ENCODE data around the gene TMEM238.

Gene TMEM238

DNA sequence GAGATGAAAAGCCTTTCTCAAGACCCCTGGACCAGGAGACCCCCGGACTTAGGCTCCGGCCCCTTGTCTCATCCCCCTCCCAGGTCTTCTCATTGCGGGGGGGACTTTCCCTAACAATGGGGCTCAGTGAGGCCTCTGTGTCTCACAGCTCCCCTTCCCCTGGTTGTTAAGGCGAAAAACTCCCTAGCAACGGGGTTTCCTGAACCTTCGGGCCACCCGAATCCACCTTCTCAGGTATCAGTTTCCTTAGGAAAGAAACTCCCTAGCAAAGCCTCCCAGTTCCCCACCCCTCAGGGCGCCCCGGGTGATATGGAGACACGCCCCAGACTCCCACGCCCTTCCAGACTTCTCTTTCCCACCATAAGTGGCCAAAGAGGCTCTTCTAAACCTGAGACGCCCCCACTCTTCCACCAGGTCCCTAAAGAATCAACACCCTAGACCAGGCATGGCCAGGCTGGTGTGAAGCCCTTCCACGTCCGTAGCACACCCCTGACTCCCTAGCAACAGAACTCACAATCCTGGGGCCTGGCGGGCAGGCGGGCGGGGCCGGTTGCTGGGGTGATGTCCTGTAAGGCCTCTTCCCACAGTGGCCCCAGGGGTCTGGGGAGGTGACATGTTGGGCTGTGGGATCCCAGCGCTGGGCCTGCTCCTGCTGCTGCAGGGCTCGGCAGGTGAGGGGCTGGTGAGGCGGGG is 7.7 kb downstream of the TMEM238 start, which contains the start of gene TMEM190:
TSS of gene TMEM190 (plus strand) at position 586 of the 693 bp plus-strand sequence. CDS start at position 614, 28 bp downstream.
- DNase-seq, result no peak

DNA sequence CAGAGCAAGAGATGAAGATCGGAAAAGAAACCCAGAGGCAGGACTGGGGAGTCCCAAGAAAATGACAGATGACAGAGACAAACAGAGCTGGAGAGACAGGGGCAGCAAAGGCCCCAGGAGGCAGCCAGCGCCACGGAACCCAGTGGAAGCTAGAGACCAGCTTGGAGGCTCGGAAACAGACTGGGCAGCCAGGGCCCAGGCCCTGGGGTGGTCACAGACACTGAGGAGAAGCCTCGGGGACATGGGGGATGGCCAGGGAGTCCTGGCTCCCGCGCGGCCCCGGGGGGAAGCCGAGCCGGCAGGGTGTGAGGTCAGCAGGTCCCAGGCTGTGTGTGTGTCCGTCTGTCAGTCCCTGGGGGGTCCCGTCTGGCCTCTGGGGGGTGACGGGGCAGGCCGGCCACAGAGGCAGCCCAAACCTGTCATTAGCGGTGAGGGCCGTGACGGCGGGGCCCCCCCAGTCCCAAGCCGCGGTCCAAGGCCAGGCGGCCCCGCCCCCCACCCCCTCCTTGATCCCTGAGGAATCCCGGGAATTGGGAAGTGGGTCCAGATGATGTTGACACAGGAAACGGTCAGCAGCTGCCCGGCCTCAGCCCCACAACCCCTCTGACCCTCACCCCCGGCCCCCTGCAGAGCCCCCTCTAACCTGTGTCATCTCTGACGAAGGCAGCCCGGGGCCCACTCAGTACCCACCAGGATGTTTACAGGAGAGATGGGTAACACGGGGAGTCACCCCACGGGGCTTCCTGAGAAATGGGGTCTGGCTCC is 9.9 kb downstream of the TMEM238 start:
- no peak for DNase-seq

- no peak for DNase-seq
These were observed 10.6 kb downstream of the TMEM238 start for GRCh38 chr19:55373306-55373992.

DNA sequence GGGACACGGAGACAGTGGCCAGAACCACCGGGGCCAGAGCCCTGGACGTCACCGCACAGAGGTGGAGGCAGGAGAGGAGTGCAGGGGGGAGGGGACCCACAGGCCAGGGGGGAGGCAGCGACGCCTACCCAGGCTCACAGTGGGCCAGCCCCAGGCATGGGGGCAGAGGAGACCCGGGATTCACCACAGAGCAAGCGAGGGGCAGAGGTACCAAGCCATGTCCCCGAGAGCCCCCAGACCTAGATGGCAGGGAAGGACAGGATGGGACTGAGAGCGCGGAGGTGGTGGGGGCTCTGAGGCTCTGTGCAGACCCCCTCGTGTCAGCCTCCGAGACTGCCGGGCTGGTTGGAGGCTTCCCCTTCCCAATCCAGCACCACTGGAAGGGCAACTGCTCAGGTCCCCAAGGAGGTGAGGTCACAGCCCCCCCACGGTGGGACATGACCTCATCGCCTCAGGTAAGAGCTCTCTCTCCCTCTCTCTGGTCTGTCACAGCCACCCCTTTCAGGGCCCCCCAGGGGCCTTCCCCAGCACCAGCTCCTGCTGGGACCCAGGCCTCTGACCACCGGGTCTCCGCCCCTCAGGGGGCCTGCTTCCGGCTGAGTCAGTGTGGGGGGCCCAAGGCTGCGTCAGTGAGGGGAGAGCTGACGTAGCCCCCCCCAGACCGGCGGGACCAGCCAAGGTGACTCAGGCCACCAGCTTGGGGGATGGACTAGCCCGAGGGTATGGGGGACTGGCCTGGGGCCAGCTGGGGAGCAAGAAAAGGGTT is 11.6 kb downstream of the TMEM238 start:
- DNase-seq, result no peak

DNA sequence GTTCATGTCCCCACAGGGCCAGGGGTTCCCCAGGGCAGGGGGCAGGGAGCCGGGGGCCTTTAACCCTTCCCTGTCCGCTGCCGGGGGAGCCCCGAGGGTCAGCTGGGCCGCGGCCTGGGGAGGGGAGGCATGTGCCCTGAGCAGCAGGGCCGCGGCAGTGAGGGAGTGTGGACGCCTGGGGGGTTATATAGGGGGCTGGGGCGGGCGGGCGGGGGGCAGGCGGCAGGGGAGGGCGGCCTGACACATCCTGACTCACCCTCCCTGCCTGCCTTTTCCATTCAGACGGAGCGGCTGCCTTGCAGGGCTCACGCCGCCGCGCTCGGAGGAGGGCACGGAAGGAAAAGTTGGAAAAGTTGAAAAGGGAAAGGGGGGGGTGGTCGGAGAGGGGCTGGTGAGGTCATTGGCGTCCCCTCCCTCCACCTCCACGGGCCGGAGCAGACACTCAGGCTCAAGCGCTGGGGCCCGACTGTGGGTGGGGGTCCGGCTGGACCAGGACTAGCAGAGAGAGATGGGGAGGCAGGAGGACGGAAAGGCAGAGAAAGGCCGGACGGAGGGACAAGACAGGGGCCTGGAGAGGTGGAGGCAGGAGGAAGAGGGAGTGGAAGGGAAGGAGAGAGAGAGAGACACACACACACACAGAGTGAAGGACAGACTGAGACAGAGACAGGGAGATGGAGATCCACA is 13.6 kb downstream of the TMEM238 start, which contains the start of gene IL11:
TSS of gene IL11 (minus strand) at position 159 of the 684 bp plus-strand sequence. CDS start at position 6, 153 bp downstream.
- DNase-seq, result no peak

GRCh38 chr19:55369653-55370304 is 14.3 kb downstream of the TMEM238 start:
- no peak for DNase-seq

- no peak for DNase-seq
These were observed 15.2 kb downstream of the TMEM238 start for GRCh38 chr19:55368701-55369563.

- DNase-seq, result no peak
These were observed 16.0 kb downstream of the TMEM238 start for GRCh38 chr19:55368106-55368505.

GRCh38 chr19:55366790-55367189 is 17.3 kb downstream of the TMEM238 start:
- no peak for DNase-seq

GRCh38 chr19:55365964-55366363 is 18.1 kb downstream of the TMEM238 start:
- no peak for DNase-seq

DNA sequence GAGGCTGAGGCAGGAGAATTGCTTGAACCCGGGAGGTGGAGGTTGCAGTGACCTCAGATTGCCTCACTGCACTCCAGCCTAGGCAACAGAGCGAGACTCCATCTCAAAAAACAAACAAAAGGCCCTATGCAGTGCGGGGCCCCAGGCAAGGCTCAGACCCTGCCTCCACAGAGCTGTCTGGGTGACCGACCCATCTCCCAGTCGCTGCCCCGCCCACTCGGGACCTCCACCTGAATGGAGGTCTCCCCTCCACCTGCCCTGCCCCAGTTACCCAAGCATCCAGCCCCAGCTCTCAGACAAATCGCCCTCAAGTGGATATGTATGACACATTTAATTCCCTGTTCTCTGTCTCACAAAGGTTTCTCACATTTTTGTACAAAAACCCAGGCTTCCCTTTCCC is 18.8 kb downstream of the TMEM238 start:
- no peak for DNase-seq

DNA sequence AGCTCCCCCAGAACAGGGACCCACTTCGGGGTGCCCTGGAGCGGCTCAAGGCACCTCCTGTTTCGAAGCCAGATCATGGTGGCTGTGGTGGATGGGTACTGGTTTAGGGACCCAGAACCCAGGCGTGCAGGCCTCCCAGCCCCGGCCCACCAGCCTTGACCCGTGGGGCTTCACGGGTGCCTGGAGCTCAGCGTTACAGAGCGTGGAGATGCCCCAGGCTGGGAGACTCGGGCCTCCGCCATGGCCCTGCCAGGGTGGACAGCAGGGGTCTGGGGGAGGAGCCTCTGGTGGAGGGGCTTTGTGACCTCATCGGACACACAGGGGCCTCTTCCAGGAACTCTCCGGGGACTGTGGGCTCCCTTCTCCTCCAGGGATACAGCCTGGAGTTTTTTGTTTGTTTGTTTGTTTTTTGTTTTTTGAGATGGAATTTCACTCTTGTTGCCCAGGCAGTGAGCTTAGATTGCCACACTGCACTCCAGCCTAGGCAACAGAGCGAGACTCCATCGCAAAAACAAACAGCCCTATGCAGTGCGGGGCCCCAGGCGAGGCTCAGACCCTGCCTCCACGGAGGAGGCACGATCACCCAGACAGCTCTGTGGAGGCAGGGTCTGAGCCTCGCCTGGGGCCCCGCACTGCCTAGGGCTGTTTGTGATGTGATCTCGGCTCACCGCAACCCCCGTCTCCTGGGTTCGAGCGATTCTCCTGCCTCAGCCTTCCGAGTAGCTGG is 20.9 kb downstream of the TMEM238 start, which contains the start of gene GARIN5B:
TSS of gene GARIN5B (minus strand) at position 271 of the 727 bp plus-strand sequence. CDS start at position 77, 194 bp downstream.
- DNase-seq, result no peak

GRCh38 chr19:55362174-55362989 is 21.7 kb downstream of the TMEM238 start:
- DNase-seq, result no peak

GRCh38 chr19:55360902-55361301 is 23.2 kb downstream of the TMEM238 start:
- DNase-seq, result no peak

GRCh38 chr19:55358943-55359908 is 24.9 kb downstream of the TMEM238 start:
- DNase-seq, result no peak

DNA sequence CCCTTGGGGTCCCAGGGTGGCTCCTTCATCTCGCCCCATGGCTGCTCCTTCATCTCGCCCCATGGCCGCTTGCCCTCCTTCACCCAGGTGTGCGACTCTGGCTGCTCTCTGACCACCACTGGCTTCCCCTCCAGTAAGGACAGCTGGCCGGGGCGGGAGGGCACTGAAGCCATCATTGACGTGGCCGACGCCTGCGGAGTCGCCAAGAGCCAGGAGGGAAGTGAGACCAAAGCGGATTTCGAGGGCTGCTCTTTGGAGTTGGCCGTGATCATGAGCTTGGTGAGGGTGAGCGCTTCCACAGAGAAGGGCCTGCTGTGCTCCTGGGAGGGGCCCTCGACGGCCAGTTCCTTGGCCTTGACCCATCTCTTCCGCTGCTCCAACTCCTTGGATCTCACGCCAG is 25.6 kb downstream of the TMEM238 start:
- no peak for DNase-seq

DNA sequence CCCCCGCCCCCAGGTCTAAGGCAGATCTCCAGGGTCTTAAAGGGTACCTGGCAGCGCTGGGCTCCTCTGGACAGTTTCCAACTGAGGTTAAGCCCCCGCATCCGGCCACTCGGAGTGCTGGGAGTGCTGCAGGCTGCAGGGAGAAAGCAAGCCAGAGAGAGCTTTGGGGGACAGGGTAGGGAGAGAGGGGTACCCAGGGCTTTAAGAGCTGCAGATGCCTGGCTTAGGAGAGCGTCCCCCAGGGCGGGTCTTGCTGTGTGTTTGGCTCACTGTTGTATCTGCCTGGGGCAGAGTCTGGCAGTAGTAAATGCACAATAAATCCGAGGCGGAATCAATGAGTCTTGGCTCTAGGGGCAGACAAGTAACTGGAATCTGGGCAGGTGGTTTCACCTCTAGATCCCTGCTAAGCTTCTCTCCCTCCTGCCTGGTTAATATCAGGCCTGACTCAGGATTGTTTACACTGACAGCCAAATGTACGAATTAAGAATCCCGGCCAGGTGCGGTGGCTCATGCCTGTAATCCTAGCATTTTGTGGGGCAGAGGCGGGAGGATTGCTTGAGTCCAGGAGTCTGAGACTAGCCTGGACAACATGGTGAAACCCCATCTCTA is 28.8 kb downstream of the TMEM238 start:
- no peak for DNase-seq

All from NCI-H187 (cell line).